NCI-H2107 treated with DMSO at 0.1 percent for 48 hours (cell line): ENCODE data around the gene ABCB9.
"Not testable (repeated sequence)": the region's sequence is repeated elsewhere in the genome, so short reads cannot be mapped to it uniquely, and the experiment has no call there.

Experiments used
- DNase-seq: peaks from one replicate; lab custom pipeline; 2025; ENCODE audit not compliant: unreplicated experiment; lab: John Stamatoyannopoulos, UW

Gene ABCB9

DNA sequence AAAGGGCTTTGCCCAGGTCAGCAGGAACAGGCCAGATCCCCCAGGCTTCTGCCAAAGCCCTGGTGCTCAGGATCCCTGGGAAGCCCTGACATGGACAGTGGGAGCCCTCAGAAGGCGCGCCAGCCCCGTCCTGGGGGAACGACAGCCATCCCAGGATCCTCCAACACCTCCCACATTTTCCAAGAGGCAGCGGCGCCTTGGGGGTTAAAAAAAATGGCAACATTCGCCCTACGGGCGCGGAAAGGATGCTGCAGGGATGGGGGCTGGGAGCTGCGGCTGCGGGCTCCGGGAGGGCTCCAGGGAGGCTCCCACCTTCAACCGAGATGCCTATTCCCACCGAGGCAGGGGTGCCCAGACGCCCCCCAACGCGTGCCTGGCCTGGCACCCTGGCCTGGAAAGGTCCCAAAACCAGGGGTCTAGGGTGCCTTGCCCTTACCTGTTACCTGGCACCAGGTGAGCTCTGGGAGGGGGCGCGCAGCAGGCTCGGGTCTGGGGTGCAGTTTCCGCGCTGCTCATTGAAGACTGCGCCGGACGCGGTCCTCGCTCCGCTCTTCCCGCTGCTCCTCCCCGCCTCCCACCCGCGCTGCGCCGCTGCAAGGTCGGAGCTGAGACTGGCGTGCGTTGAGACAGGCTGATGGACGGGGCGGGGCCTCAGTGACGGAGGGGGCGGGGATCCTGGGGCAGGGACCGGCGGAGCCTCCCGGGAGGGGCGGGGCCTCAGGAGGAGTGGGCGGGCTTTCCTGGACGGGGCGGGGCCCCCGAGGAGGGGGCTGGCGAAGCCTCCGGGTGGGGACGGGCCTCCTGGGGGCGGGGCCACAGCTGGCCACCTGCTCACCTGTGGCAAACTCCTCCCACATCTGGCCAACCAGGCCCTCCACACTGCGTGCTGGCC, at the start of gene ABCB9:
ABCB9 (minus strand) TSS at position 613 of the 892 bp plus-strand sequence. CDS start 6,228 bp downstream, outside the sequence.
- peak; percentile 84 for DNase-seq

DNA sequence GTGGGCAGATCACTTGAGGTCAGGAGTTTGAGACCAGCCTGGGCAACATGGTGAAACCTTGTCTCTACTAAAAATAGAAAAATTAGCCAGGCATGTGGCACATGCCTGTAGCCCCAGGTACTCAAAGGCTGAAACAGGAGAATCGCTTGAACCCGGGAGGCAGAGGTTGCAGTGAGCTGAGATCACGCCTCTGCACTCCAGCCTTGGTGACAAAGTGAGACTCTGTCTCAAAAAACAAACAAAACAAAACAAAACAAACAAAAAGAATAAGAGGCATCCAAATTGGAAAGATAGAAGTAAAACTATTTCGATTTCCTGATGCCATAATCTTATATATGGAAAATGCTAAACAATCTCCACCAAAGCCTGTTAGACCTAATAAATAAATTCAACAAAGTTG, 48.2 kb upstream of the ABCB9 start:
- not testable (repeated sequence) for DNase-seq

DNA sequence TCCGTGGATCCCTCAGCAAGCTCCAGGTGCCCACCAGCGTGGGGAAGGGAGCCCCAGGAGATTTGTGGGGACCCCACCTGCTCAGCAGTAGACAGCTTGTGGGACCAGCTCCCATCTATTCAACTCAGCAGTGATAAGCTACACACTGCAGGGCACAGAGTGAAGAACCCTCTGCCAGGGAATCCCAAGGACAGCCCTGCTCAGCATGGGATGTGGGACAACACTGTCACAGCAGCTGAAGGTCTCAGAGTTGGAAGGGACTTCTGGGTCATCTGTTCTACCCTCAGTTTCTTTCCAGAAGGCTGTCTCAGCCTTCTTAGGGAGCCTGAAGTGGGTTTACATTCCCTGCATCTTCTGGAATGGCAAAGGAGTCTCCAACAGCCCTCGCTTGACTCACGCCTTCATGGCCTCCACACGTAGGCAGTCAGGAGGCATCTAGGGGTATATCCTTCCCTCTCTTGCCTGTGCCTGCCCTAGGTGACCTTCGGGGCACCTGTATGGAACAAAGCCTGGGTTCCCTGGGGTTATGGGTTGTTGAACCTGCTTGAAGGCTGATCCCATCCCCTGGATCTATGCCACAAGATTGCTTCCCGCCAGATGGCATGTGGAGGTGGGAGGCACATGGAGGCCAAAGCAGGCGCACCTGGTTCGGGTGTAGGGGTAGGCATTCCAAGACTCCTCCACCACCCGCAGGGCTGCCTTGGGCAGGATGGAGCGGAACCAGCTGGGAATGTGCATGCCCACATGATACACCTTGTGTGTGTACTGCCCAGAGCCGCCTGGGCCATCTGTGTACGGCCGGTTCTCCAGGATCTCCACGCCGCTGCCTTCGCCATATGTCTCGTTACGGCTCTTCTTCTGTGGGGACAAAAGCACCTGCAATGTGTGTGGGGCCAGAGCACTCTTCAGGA, 47.2 kb upstream of the ABCB9 start:
- DNase-seq: no peak

DNA sequence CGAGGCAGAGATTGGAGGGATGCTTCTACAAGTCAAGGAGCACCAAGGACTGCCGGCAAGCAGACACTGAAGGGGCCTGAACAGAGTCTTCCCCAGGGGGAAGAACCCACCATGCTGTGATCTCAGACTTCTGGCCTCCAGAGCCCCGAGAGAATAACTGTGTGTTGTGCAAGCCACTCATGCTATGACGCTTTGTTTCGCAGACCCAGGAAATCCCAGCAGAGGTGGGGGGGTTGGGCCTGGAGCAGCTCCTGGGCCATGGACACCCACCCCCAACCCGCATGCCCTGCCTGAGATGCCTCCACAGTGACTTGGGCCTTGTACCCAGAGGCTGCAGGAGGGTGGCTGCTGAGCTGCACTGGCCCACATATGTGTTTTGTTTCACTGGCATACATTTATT, 45.4 kb upstream of the ABCB9 start:
- DNase-seq: no peak

DNA sequence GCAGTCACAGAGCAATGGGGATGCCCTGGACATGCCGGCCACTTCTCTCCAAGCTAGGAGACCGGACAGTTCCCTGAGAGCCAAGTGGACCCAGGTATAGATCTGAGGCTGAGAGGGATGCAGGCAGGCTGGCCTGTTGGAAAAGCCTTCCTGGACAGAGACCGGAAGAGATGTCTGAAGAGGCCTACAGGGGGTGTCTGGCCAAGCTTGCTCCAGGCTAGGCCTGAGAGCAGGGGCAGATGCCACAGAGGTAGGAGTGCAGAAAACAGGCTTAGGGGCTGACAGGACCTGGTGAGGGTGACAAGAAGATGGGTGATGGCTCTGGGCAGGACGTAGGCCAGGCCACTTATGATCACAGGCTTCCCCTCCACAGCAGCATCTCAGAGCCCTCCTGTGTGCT, 44.4 kb upstream of the ABCB9 start:
- DNase-seq: no peak

DNA sequence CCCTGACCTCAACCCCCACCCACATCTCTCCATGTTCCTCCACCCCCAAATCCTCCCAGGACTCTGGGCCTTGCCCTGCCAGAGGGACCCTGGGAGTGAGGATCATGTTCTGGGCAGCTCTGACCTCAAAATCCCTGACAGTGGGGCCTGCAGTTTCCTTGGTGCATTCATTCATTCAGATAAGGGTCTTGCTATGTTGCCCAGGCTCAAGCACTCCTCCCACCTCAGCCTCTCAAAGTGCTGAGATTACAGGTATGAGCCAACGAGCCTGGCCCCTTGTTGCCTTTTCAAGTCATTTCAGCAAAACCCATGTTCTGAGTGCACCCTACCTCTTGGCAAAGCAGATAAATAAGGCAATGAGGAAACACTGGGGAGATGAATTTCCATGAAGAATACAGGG, 43.8 kb upstream of the ABCB9 start:
- no peak for DNase-seq

DNA sequence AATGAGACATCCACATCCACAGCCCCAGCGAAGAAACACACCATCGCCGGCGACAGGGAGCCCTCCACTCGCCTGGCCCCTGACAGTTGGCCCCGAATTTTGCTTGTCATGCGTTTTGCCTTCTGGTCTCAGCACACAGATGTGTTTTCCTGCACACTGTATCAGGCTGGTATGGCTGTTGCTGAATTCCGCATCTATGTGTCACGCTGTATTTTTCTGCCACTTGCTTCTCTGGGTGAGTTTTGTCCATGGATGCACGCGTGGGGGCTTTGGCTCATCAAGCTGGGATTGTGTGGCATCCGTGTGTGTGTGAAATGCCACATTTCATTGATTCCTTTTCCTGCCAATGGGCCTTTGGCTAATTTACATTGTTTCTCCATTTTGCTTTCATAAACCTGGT, 40.7 kb upstream of the ABCB9 start:
- no peak for DNase-seq

DNA sequence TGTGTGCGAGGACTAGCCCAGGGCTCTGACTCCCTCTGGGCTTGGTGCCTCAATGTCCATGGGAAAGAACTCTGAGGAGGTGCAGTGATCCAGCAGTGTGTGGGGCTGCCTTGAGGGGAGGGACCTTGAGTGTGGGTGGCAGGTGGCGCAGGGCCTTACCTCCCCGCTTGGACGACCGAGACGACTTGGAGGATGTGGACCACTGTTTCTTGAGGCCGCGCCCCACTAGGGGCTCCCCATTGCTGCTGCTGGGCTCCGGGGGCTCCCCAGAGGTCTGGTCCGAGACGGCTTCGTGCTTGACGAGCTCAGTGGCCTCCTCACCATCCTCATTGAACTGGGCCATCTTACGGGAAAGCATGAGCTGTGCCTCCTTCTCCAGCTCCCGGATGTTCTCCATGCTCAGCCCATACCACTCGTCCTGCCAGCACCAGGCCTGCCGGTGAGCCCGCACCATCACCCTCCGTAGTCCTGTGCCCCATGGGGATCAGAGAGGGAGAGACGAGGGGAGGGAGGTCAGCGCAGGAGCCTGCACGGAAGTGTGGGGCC, 38.9 kb upstream of the ABCB9 start:
- no peak for DNase-seq

DNA sequence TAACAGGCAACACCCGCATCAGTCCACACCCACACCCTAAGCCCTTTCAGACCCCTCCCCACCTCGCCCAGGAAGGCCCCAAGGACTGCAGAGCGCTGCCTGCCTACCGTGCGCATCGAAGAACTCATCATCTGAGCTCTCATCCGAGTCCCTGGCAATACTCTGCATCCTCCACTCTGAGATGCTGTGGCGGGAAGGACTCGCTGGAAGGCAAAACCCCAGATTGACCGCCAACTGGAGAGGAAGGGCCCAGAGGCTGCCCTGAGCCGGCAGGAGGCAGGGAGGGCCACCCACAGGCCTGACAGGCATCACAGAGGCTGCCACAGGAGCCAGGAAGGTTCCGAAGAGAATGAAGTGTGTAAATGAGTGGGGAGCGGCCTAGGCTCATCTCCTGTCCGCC, 38.0 kb upstream of the ABCB9 start:
- no peak for DNase-seq

DNA sequence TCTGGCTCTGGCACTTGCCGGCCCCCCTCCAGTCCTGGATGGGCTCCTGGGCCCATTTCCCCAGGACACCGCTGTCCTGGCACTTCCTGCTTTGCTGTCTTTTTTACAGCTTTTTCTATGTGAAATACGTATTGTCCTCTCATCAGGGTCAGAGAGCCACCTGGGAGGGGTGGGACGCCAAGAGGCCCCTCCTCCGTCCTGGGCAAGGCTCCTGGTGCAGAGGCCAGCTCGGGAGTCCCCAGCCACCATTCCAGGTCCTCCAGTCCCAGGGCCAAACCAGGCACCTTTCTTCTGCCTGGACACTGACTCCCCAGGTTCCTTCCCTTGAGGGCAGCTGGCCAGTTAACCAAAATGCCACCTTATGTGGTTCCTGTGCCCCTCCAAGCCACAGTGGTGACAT, 37.0 kb upstream of the ABCB9 start:
- no peak for DNase-seq

DNA sequence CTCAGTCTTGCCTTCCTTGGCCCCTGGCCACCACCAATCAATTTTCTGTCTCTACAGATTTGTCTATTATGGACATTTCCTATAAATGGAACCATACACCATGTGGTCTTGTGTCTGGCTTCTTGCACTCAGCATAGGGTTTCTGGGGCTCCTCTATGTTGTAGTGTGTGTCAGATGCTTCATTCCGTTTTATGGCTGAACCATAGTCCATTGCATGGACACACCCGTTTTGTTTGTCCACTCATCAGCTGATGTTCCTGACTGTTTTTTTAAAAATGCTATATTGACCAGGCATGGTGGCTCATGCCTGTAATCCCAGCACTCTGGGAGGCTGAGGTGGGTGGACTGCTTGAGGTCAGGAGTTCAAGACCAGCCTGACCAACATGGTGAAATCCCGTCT, 35.2 kb upstream of the ABCB9 start:
- no peak for DNase-seq

DNA sequence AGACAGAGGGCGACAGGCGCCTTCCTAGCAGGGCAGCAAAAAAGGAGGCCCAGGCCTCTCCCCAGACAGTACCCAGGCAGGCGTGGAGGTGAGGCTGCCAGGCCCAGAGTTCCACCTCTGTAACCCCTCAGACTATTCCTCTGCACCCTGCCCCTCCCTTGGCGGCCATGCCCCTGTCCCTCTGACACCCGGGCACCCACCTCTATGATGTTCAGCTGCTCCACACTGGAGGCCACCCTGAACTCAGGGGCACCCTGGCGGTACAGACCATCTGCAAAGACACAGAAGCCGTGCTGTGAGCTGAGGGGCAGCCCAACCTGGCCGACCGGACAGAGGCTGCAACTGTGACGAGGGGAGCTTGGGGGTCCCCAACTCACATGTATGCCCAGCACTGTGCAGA, 34.3 kb upstream of the ABCB9 start:
- DNase-seq: no peak

DNA sequence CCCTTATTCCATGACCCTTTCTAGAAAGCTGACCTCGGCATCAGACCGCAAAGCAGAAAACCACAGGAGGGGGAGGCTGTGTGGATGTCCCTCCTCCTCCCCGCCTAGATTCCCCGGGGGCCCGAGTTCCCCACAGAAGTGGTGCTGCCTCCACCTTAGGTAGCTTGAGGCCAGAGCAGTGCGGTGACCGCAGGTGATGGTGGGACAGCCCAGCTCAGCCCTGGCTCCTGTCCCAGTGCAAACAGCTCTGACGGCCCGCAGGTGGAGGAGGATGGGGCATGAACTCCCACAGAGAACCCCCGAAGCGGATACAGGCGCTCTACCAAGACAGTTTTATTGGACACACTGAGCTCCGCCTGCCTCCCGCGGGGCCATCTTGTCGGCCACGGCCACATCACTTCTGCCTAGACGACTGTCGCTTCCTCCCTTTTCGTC, 33.7 kb upstream of the ABCB9 start:
- no peak for DNase-seq

DNA sequence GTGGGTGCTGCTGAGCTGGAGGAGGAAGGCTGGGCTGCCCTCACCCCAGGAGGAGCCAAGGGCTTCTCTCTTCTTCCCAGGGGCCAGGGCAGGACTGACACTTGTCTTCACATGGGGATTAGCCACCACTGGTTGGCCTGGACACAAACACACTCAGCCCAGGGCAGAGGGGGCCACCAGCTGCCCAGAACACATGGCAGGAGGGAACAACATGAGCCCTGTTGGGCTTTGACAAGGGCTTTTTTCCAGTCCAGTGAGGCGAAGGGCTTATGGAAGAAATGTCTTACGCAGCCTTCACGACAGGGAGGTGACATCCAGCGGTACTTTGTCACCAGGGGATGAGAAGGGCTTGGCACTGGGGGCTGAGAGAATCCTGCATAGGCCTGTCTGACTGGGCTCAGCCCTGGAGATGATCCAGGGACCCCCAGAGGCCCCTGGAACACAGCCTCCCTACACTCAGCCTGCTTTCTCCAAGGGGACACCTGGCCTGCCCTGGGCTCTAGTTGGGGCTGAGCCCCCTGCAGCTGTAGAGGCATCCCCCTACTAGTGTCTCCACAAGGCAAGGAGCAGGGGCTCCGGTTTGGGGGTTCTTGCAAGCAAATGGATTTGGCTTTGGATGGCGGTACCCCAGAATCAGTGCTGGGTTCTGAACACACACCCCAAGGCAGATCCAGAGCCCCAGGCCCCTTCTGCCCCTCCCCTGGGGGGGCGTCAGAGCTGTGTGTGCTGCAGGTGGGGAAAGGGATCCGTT, 33.1 kb upstream of the ABCB9 start:
- DNase-seq: no peak

DNA sequence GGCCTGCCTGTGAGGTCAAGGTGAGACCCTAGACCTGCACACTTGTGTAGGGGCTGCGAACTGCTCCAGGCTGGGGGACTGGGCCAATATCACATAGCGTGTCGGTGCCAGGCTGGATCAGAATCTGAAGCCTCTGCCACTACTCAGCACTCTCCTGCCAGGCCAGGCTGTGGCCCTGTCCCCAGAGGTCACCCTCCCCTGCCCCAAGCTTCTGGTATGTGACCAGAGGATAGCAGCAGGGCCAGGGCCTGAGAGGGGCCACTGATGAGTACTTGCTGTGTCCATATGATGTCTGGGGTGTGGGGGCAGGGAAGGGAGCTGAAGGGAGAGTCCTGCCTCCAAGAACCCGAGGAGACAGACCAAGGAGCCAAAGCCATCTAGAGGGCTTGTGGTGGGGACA, 32.1 kb upstream of the ABCB9 start:
- DNase-seq: no peak

DNA sequence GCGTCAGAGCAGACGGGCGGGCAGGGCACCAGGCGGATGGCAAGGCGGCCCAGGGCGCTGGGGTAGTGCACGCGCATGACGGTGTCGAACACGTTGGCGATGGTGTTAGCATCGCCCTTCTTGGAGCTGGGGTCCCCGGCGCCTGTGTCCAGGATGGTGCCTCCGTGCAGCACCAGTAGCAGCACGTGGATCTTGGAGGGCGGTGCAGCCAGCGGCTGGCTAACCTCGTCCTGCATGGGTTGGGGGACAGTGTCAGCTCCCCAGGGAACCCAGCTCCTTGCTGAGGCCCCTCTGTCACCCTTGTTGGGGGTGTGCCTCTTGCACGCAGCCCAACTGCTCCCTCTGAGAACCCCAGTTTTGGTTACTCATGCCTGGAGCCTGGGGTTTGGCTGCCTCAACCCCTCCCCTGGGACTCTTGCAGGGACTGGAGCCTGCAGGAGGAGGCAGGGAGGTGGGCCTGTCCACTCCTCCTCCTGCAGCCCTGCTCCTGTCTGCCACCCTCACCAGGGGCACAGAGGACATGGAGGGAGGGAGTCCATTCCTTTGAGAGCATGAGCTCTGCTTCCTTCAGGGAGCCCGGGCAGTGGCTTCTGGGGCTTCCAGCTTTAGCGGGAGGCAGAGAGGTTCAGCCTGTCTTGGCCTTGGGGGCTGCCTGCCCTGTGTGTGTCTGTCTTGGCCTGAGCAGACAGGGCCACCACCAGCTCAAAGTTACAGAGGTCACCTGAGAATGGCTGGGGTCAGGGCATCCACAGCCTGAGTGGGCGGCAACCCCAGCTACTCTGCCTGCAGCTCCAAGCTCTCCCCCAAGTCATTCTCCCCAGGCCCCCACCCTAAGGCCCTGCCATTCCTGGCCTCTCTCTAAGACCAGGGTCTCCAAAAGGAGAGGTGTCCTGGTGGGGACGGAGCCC, 31.3 kb upstream of the ABCB9 start:
- DNase-seq: no peak

DNA sequence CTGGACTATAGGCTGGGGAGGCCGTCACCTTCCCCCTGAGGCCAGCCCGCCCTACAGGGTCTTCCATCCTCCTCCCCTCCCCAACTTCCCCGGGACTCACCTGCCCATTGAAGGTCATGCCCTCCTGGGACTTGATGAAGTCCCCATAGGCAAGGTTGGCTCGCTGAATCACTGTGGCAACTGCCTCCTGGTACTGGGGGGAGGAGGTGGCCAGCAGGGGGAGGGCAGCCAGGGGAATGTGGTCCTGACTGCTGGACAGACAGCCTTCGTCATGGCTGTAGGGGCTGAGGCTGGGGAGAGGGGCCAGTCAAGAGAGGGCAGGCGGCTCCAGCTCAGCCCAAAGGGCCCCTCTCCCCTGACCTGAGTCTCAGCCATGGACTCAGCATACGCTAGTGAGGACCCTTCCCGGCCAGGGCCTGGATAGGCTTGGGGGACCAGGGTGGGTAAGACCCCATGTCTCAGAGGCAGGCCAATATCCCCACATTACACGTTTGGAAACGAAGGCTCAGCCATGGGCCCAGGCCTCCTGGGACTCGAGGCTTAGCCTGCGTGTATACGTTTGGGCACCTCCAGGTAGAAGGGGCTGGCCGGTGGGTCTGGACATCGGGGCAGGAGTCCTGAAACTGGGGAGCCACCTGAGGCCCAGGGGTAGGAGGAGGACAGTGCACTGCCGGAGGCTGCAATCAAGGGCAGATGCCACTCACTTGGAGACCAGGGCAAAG, 30.5 kb upstream of the ABCB9 start:
- no peak for DNase-seq

DNA sequence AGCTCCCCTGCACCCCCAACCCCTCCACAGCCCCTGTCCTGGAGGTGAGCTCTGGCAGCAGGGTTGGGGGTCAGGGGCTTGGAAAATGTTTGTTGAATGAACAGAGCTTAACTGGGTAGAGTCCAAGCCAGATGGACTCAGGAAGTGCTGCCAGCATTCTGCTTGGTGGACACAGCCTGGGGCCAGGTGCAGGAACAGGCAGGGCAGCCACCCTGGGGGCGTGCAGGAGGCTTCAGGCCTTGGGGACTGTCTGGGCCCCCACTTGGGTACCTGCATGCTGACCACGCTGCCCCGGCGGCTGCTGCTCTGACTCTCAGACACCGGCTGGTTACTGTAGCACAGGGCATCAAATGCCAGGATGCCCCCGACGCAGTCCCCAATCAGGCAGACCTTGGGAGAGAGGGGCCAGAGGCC, 29.9 kb upstream of the ABCB9 start:
- no peak for DNase-seq

DNA sequence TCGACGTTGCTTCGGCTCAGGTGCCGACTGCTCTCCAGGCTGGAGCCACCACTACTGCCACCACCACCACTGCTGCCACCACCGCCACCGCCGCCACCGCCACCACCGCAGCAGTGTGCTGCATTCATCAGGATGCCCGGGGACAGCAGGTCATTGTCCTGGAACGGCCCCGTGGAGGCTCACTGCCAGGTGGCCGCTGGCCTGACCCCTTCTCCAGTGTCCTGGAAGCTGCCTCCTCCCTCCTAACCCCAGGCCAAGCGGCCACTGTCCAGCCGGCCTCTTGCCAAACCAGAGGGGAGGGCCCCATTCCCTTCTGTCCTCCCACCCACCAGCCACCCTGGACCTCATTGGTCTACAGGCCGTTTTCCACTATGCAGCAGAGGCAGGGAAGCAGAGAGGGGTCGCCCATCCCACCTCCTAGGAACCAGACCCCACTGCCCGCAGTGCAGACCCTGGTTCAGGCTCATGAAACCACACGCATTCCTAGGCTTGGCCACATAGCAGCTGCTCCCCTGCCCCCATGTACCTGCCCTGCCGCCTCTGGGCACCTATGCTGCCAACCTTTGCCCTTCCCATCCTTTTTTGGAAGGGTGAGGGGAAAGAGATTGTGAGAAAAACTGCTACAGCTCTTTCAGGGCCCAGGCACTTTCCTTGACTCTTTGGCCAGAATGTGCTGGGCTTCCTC, 29.4 kb upstream of the ABCB9 start:
- DNase-seq: no peak
